H1 (cell line): ENCODE measurements around the gene GLI1. TPM values are rescaled to one million over a fixed set of nuclear protein-coding genes. Genes with fewer than 3 reads are reported as not detected.

Experiments used
- CTCF ChIA-PET: fragments of 300-600 bp; sonication (Branson Sonifier 250); formaldehyde crosslinking; loops from one replicate; lab custom pipeline; 2021; ENCODE audit not compliant: partially characterized antibody; lab: Charles Lee
- POLR2A ChIA-PET: fragments of 300-600 bp; sonication (Branson Sonifier 250); formaldehyde crosslinking; loops from one replicate; lab custom pipeline; 2021; ENCODE audit warnings: inconsistent platforms; ENCODE audit not compliant: partially characterized antibody; lab: Charles Lee
- DNase-seq, 2 experiments: peaks; one replicate each; pipeline versions ENCODE4 v3.0.0 to v3.0.0-alpha.2; 2010 to 2022; ENCODE audit warnings: low spot score in 2 of 2, low read depth in 1 of 2, mixed read lengths in 1 of 2
- FAIRE-seq: peaks from 2 replicates; lab custom pipeline; 2011; peaks lifted over from hg19 to GRCh38; lab: Jason Lieb, UNC
- H2AFZ ChIP-seq: 2 replicates; pipeline ENCODE4 v1.8.1; 2012; ENCODE audit warnings: low read length, inconsistent platforms
- H2AK5ac ChIP-seq: 2 replicates; pipeline ENCODE4 v1.6.1; 2013; ENCODE audit warnings: low read depth, low read length
- H2BK120ac ChIP-seq: replicated peaks from 2 replicates; pipeline ENCODE3; 2013; ENCODE audit warnings: low read depth, low read length, inconsistent platforms
- H2BK12ac ChIP-seq: 2 replicates; pipeline ENCODE4 v1.6.1; 2013; ENCODE audit warnings: low read depth, low read length
- H2BK15ac ChIP-seq: 2 replicates; pipeline ENCODE4 v1.6.1; 2013; ENCODE audit warnings: low read length
- H2BK20ac ChIP-seq: 2 replicates; pipeline ENCODE4 v1.6.1; 2013; ENCODE audit warnings: low read length
- H2BK5ac ChIP-seq: 2 replicates; pipeline ENCODE4 v1.6.1; 2013; ENCODE audit warnings: low read depth, low read length
- H3K14ac ChIP-seq: 2 replicates; pipeline ENCODE4 v1.6.1; 2013; ENCODE audit warnings: inconsistent platforms; ENCODE audit not compliant: insufficient read length
- H3K18ac ChIP-seq: 2 replicates; pipeline ENCODE4 v1.6.1; 2013; ENCODE audit warnings: low read length; ENCODE audit errors: extremely low read depth
- H3K23ac ChIP-seq: 2 replicates; pipeline ENCODE4 v1.6.1; 2013; ENCODE audit warnings: inconsistent platforms; ENCODE audit not compliant: insufficient read length
- H3K23me2 ChIP-seq: 2 replicates; pipeline ENCODE4 v1.6.1; 2013; ENCODE audit warnings: low read depth, low read length
- H3K27ac ChIP-seq: 2 replicates; pipeline ENCODE4 v1.6.1; 2011; ENCODE audit warnings: low read depth, low read length, inconsistent platforms
- H3K27me3 ChIP-seq, 4 experiments: replicated peaks in 1 of 4; 1 replicate in 1 of 4; 2 replicates in 3 of 4; pipeline versions ENCODE4 v1.6.1 to v1.8.1; 2011 to 2013; ENCODE audit warnings: low read length in 3 of 4, mild to moderate bottlenecking in 3 of 4, inconsistent platforms in 2 of 4, mixed read lengths in 2 of 4, moderate library complexity in 1 of 4; ENCODE audit not compliant: control insufficient read depth in 3 of 4, insufficient read depth in 3 of 4; ENCODE audit errors: extremely low read depth in 1 of 4
- H3K36me3 ChIP-seq, 4 experiments: 2 replicates each; pipeline versions ENCODE4 v1.6.1 to v1.8.1; 2011 to 2013; ENCODE audit warnings: mild to moderate bottlenecking in 4 of 4, low read length in 3 of 4, moderate library complexity in 2 of 4, control low read depth in 1 of 4, inconsistent platforms in 1 of 4; ENCODE audit not compliant: insufficient read depth in 4 of 4, control insufficient read depth in 2 of 4
- H3K4ac ChIP-seq: replicated peaks from 2 replicates; pipeline ENCODE3; 2013; ENCODE audit warnings: low read length, low read depth, mixed read lengths, inconsistent platforms; ENCODE audit not compliant: insufficient read length
- H3K4me1 ChIP-seq, 4 experiments: replicated peaks in 1 of 4; 1 replicate in 1 of 4; 2 replicates in 3 of 4; pipeline versions ENCODE4 v1.6.1 to v1.8.1; 2011 to 2013; ENCODE audit warnings: low read length in 3 of 4, inconsistent platforms in 2 of 4, mixed read lengths in 1 of 4; ENCODE audit not compliant: insufficient read depth in 4 of 4, control insufficient read depth in 3 of 4
- H3K4me2 ChIP-seq, 2 experiments: 2 replicates each; pipeline versions ENCODE4 v1.6.1 to v1.8.1; 2011 to 2013; ENCODE audit warnings: low read depth in 2 of 2, low read length in 2 of 2, control low read depth in 1 of 2, inconsistent platforms in 1 of 2, mild to moderate bottlenecking in 1 of 2; ENCODE audit not compliant: insufficient read depth in 1 of 2
- H3K4me3 ChIP-seq, 4 experiments: fragments of 200-600, 300-600 bp in 1 of 4; sonication (generic), shearing (Covaris generic), sonication (Bioruptor Twin) in 1 of 4; 2 replicates each; pipeline versions ENCODE4 v1.5.1 to v1.8.1; 2011 to 2016; ENCODE audit warnings: low read length in 4 of 4, low read depth in 3 of 4, control low read depth in 2 of 4, inconsistent platforms in 2 of 4, mild to moderate bottlenecking in 2 of 4, mixed read lengths in 1 of 4, moderate library complexity in 1 of 4; ENCODE audit not compliant: insufficient read depth in 2 of 4; ENCODE audit errors: extremely low read depth in 1 of 4
- H3K56ac ChIP-seq: replicated peaks from 2 replicates; pipeline ENCODE3; 2013; ENCODE audit warnings: low read depth, mild to moderate bottlenecking, mixed read lengths, low read length, inconsistent platforms; ENCODE audit not compliant: insufficient read length
- H3K79me1 ChIP-seq: 2 replicates; pipeline ENCODE4 v1.6.1; 2013; ENCODE audit warnings: low read depth, low read length, control low read depth
- H3K79me2 ChIP-seq, 2 experiments: 2 replicates each; pipeline versions ENCODE4 v1.6.1 to v1.8.1; 2012 to 2013; ENCODE audit warnings: low read length in 2 of 2, mild to moderate bottlenecking in 2 of 2, inconsistent platforms in 1 of 2; ENCODE audit not compliant: insufficient read depth in 2 of 2, control insufficient read depth in 1 of 2
- H3K9ac ChIP-seq, 4 experiments: replicated peaks in 1 of 4; 1 replicate in 1 of 4; 2 replicates in 3 of 4; pipeline versions ENCODE4 v1.6.1 to v1.8.1; 2011 to 2013; ENCODE audit warnings: low read depth in 3 of 4, low read length in 3 of 4, control low read depth in 2 of 4, mild to moderate bottlenecking in 2 of 4, moderate library complexity in 2 of 4, inconsistent platforms in 1 of 4; ENCODE audit errors: extremely low read depth in 1 of 4
- H3K9me3 ChIP-seq, 2 experiments: 2 replicates each; pipeline versions ENCODE4 v1.6.1 to v1.8.1; 2012 to 2013; ENCODE audit warnings: mild to moderate bottlenecking in 2 of 2, moderate library complexity in 2 of 2, control low read depth in 1 of 2, inconsistent platforms in 1 of 2, low read depth in 1 of 2, low read length in 1 of 2, mixed read lengths in 1 of 2; ENCODE audit not compliant: insufficient read depth in 2 of 2
- H4K20me1 ChIP-seq, 2 experiments: replicated peaks in 1 of 2; 2 replicates each; pipeline versions ENCODE3 to v1.8.1; 2011 to 2013; ENCODE audit warnings: inconsistent platforms in 2 of 2, low read length in 2 of 2, mild to moderate bottlenecking in 1 of 2; ENCODE audit not compliant: insufficient read depth in 2 of 2, control insufficient read depth in 1 of 2
- H4K5ac ChIP-seq: 2 replicates; pipeline ENCODE4 v1.6.1; 2013; ENCODE audit warnings: low read length, low read depth, mixed read lengths, inconsistent platforms; ENCODE audit not compliant: insufficient read length
- H4K8ac ChIP-seq: 2 replicates; pipeline ENCODE4 v1.8.0; 2013; ENCODE audit warnings: mild to moderate bottlenecking, moderate library complexity, low read length, inconsistent platforms; ENCODE audit not compliant: insufficient read depth; ENCODE audit errors: extremely low read depth
- H4K91ac ChIP-seq: replicated peaks from 2 replicates; pipeline ENCODE3; 2013; ENCODE audit warnings: low read length, mixed read lengths, inconsistent platforms; ENCODE audit not compliant: insufficient read length
- ATF3 ChIP-seq: IDR thresholded peaks from 2 replicates; pipeline ENCODE4 v1.6.1; 2011; ENCODE audit warnings: low read depth, mild to moderate bottlenecking, low read length; ENCODE audit not compliant: insufficient read depth
- BACH1 ChIP-seq: IDR thresholded peaks from 2 replicates; pipeline ENCODE4 v1.6.1; 2012; ENCODE audit warnings: low read length, improper control_type of control experiment
- BRCA1 ChIP-seq: IDR thresholded peaks from 2 replicates; pipeline ENCODE4 v1.6.1; 2012; ENCODE audit warnings: low read depth, low read length, improper control_type of control experiment
- GTF2F1 ChIP-seq: IDR thresholded peaks from 2 replicates; pipeline ENCODE4 v1.6.1; 2012; ENCODE audit warnings: low read depth, low read length, improper control_type of control experiment, borderline replicate concordance
- NANOG ChIP-seq: IDR thresholded peaks from 2 replicates; pipeline ENCODE4 v1.6.1; 2011; ENCODE audit warnings: low read length, low read depth, mild to moderate bottlenecking, inconsistent platforms; ENCODE audit not compliant: insufficient read depth, poor library complexity, severe bottlenecking
- POLR2A ChIP-seq, 2 experiments: IDR thresholded peaks; 1 replicate in 1 of 2; 2 replicates in 1 of 2; pipeline ENCODE4 v1.6.1; 2011; ENCODE audit warnings: low read depth in 2 of 2, low read length in 2 of 2, mild to moderate bottlenecking in 2 of 2; ENCODE audit errors: control extremely low read depth in 1 of 2
- SAP30 ChIP-seq: fragments of 300-600 bp; sonication (generic); IDR thresholded peaks from 2 replicates; pipeline ENCODE4 v1.7.1; 2012; ENCODE audit warnings: low read length, moderate library complexity, mild to moderate bottlenecking, inconsistent platforms; ENCODE audit not compliant: insufficient read depth, insufficient replicate concordance
- SIN3A ChIP-seq, 2 experiments: IDR thresholded peaks in 1 of 2; conservative IDR thresholded peaks in 1 of 2; 2 replicates each; pipeline ENCODE4 v1.6.1; 2011 to 2012; ENCODE audit warnings: low read length in 2 of 2, improper control_type of control experiment in 1 of 2, low read depth in 1 of 2, mild to moderate bottlenecking in 1 of 2
- USF2 ChIP-seq: IDR thresholded peaks from 2 replicates; pipeline ENCODE4 v1.6.1; 2011; ENCODE audit warnings: low read length, improper control_type of control experiment
- WGBS, 2 experiments: shearing (Covaris generic) in 1 of 2; methylation state at CpG; one replicate each; pipeline versions ENCODE4 v1.1.6 to v1.1.7; 2013 to 2015; ENCODE audit warnings: low lambda C conversion rate in 2 of 2, mixed read lengths in 2 of 2, inconsistent platforms in 1 of 2, low coverage in 1 of 2, missing lambda C conversion rate in 1 of 2; ENCODE audit not compliant: insufficient replicate concordance in 2 of 2, insufficient coverage in 1 of 2, insufficient read length in 1 of 2; ENCODE audit errors: extremely low coverage in 1 of 2, missing lambda C conversion rate in 1 of 2; 5-methylcytosine and 5-hydroxymethylcytosine counted together
- polyA plus RNA-seq, 7 experiments: library from polyadenylated mRNA; depleted of rRNA in 3 of 7; stranded (reverse) in 5 of 7; unstranded in 2 of 7; fragments of >200 nt in 5 of 7; fragments of 200-250 nt in 2 of 7; gene quantifications; 1 replicate in 5 of 7; 2 replicates in 1 of 7; 4 replicates in 1 of 7; pipeline versions ENCODE4 v1.2.1 to v1.2.3, GENCODE V29; 2011 to 2013; ENCODE audit warnings: missing spikeins in 2 of 7, mixed read lengths in 2 of 7
- total RNA-seq: library from RNA; stranded (reverse); fragmentation: NEBNext Ultra II Directional; extraction: Animal tissue kit (Norgen Biotek cat#: 25700); gene quantifications from 2 replicates; pipeline ENCODE4 v1.2.1, GENCODE V29; 2021
- TF ChIP-seq, protein P1 (sequence below): IDR thresholded peaks from 2 replicates; pipeline ENCODE4 v1.6.1; 2012; ENCODE audit warnings: low read length, inconsistent platforms

The GLI1 gene
- total and polyA plus RNA-seq, 2 of the 8 experiments (the other 6 are each of a cell fraction or from before 2014, with no cell fraction given), result 23.5 to 25.3 TPM

DNA sequence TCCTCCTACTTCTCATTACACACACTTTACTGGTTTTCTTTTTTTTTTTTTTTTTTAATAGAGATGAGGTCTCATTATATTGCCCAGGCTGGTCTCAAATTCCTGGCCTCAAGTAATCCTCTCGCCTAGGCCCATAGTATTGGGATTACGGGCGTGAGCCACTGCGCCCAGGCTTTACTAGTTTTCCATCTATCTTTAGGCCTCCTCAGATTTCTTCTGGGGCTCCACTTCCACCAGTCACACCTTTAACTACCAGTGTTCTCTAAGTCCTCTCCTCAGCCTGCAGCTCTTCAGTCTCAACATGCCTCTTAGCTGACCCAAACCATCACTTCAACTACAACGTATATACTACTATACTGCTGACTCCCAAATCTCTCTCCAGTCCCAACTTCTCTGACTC is 39.1 kb upstream of the GLI1 start:
- H2BK120ac ChIP-seq, result no peak overlapping the region
- H4K5ac ChIP-seq, result no peak overlapping the region
- H3K27ac ChIP-seq, result no peak overlapping the region
- no peak overlapping the region for H3K23ac ChIP-seq
- H2BK15ac ChIP-seq, result no peak overlapping the region
- no peak overlapping the region for H3K14ac ChIP-seq
- H2AFZ ChIP-seq, result no peak overlapping the region
- H2BK12ac ChIP-seq, result no peak overlapping the region
- no peaks in the 10 kb centered on the region; a peak in 1 of 7 replicates for H3K4me1 ChIP-seq
- peak overlapping the region; percentile 10 for H3K56ac ChIP-seq
- ChIA-PET POLR2A (interaction anchor here (1.8 to 2.1 kb wide), 3 partner anchors 9 to 35 kb away, joined by 4 to 9 read pairs (median 7); partner anchors contain the start of gene INHBE), CTCF (interaction anchor here (1.4 to 2.8 kb wide), 3 partner anchors 9 to 113 kb away, joined by 6 to 10 read pairs (median 8); no protein-coding TSS in a partner anchor)
- no peak overlapping the region for H3K4ac ChIP-seq
- no peak overlapping the region for H2BK5ac ChIP-seq
- no peaks in the 10 kb centered on the region for H3K9me3 ChIP-seq
- DNase-seq (no peak), FAIRE-seq (no peak)
- H3K18ac ChIP-seq, result no peak overlapping the region
- 91% methylated on average over 5 of the region's 5 CpGs; no CpG with 5 or more reads in 1 of the 2 experiments for WGBS, 2 experiments
- H2BK20ac ChIP-seq, result no peak overlapping the region
- peaks cover 0 to 8% of the 10 kb centered on the region in 2 experiments for H4K20me1 ChIP-seq
- no peaks in the 10 kb centered on the region for H3K23me2 ChIP-seq
- no peak overlapping the region for H4K91ac ChIP-seq
- H3K79me1 ChIP-seq, result peaks cover 2% of the 10 kb centered on the region
- no peak overlapping the region for H3K9ac ChIP-seq
- H4K8ac ChIP-seq, result no peak overlapping the region
- H3K27me3 ChIP-seq, result no peaks in the 10 kb centered on the region
- no peaks in the 10 kb centered on the region for H3K36me3 ChIP-seq
- H3K4me2 ChIP-seq, result no peak overlapping the region
- no peak overlapping the region for H2AK5ac ChIP-seq
- H3K4me3 ChIP-seq, result no peak overlapping the region
- H3K79me2 ChIP-seq, result 0 out of 4 replicates have a peak, but pooled peaks cover 0 to 2% of the 10 kb centered on the region in 2 experiments
- no peak for TF ChIP-seq SAP30
- no peak for TF ChIP-seq BACH1
- no peak for TF ChIP-seq BRCA1
- TF ChIP-seq USF2, result no peak
- no peak for TF ChIP-seq ATF3
- no peak for TF ChIP-seq POLR2A (IDR thresholded peaks at IDR 0.05; ENCODE audit: control extremely low read depth in 1 of 2, low read depth in 2 of 2, low read length in 2 of 2)
- no peak for TF ChIP-seq GTF2F1
- no peak for TF ChIP-seq SIN3A (conservative IDR thresholded peaks at IDR 0.05 in 1 of 2, IDR thresholded peaks at IDR 0.05 in 1 of 2; ENCODE audit: low read depth in 1 of 2, low read length in 2 of 2)
- TF ChIP-seq NANOG, result no peak
- TF ChIP-seq, protein P1, sequence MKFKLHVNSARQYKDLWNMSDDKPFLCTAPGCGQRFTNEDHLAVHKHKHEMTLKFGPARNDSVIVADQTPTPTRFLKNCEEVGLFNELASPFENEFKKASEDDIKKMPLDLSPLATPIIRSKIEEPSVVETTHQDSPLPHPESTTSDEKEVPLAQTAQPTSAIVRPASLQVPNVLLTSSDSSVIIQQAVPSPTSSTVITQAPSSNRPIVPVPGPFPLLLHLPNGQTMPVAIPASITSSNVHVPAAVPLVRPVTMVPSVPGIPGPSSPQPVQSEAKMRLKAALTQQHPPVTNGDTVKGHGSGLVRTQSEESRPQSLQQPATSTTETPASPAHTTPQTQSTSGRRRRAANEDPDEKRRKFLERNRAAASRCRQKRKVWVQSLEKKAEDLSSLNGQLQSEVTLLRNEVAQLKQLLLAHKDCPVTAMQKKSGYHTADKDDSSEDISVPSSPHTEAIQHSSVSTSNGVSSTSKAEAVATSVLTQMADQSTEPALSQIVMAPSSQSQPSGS, result no peak
